H9 (cell line): ENCODE data around the gene CFAP43. TPM values are rescaled to one million over a fixed set of nuclear protein-coding genes. Genes with fewer than 3 reads are reported as not detected.

Source experiments
- DNase-seq: peaks from one replicate; pipeline ENCODE4 v3.0.0-alpha.2; 2017
- H2AFZ ChIP-seq: one replicate; pipeline ENCODE4 v1.6.1; 2013; ENCODE audit warnings: mild to moderate bottlenecking, low read length, control low read depth, moderate library complexity
- H2AK5ac ChIP-seq: 2 replicates; pipeline ENCODE4 v1.6.1; 2013; ENCODE audit warnings: low read length, control low read depth, mixed read lengths; ENCODE audit not compliant: insufficient read length
- H2BK120ac ChIP-seq: one replicate; pipeline ENCODE4 v1.6.1; 2013; ENCODE audit warnings: low read depth, mild to moderate bottlenecking, low read length, control low read depth, inconsistent platforms; ENCODE audit not compliant: poor library complexity, severe bottlenecking
- H2BK12ac ChIP-seq: 2 replicates; pipeline ENCODE4 v1.6.1; 2013; ENCODE audit warnings: low read length, control low read depth, mixed read lengths, low read depth; ENCODE audit not compliant: insufficient read length
- H2BK15ac ChIP-seq: 2 replicates; pipeline ENCODE4 v1.6.1; 2013; ENCODE audit warnings: low read depth, low read length, control low read depth
- H2BK20ac ChIP-seq: one replicate; pipeline ENCODE4 v1.6.1; 2013; ENCODE audit warnings: low read depth, mild to moderate bottlenecking, low read length, control low read depth, inconsistent platforms; ENCODE audit not compliant: poor library complexity, severe bottlenecking
- H2BK5ac ChIP-seq: 2 replicates; pipeline ENCODE4 v1.6.1; 2013; ENCODE audit warnings: low read length, control low read depth, mixed read lengths; ENCODE audit not compliant: insufficient read length
- H3K14ac ChIP-seq: 2 replicates; pipeline ENCODE4 v1.6.1; 2013; ENCODE audit warnings: low read length, control low read depth; ENCODE audit not compliant: insufficient read depth
- H3K18ac ChIP-seq: 2 replicates; pipeline ENCODE4 v1.6.1; 2013; ENCODE audit warnings: low read depth, mild to moderate bottlenecking, mixed read lengths, low read length, control low read depth; ENCODE audit not compliant: insufficient read length
- H3K23ac ChIP-seq: 2 replicates; pipeline ENCODE4 v1.6.1; 2013; ENCODE audit warnings: low read length, control low read depth, mixed read lengths, low read depth; ENCODE audit not compliant: insufficient read length
- H3K23me2 ChIP-seq: 2 replicates; pipeline ENCODE4 v1.6.1; 2013; ENCODE audit warnings: low read depth, mild to moderate bottlenecking, mixed read lengths, low read length, control low read depth; ENCODE audit not compliant: insufficient read length, poor library complexity, severe bottlenecking
- H3K27ac ChIP-seq: 2 replicates; pipeline ENCODE4 v1.5.1; 2013; ENCODE audit warnings: low read length, control low read depth, mixed read lengths, low read depth; ENCODE audit not compliant: insufficient read length
- H3K27me3 ChIP-seq: 2 replicates; pipeline ENCODE4 v1.6.1; 2013; ENCODE audit warnings: low read length, control low read depth, inconsistent platforms; ENCODE audit not compliant: insufficient read depth
- H3K4ac ChIP-seq: 2 replicates; pipeline ENCODE4 v1.6.1; 2013; ENCODE audit warnings: low read depth, mild to moderate bottlenecking, control low read depth, inconsistent platforms, low read length, moderate library complexity
- H3K4me1 ChIP-seq: 2 replicates; pipeline ENCODE4 v1.6.1; 2013; ENCODE audit warnings: low read length, control low read depth, inconsistent platforms; ENCODE audit not compliant: insufficient read depth
- H3K4me2 ChIP-seq: 2 replicates; pipeline ENCODE4 v1.6.1; 2013; ENCODE audit warnings: low read length, control low read depth, mixed read lengths; ENCODE audit not compliant: insufficient read length, insufficient read depth
- H3K56ac ChIP-seq: 2 replicates; pipeline ENCODE4 v1.6.1; 2013; ENCODE audit warnings: low read depth, mild to moderate bottlenecking, mixed read lengths, low read length, control low read depth; ENCODE audit not compliant: insufficient read length
- H3K79me1 ChIP-seq: 2 replicates; pipeline ENCODE4 v1.6.1; 2013; ENCODE audit warnings: low read depth, mild to moderate bottlenecking, moderate library complexity, low read length, control low read depth, inconsistent platforms; ENCODE audit not compliant: insufficient read depth, poor library complexity, severe bottlenecking
- H3K79me2 ChIP-seq: 2 replicates; pipeline ENCODE4 v1.6.1; 2013; ENCODE audit warnings: low read length, control low read depth, inconsistent platforms; ENCODE audit not compliant: insufficient read depth
- H3K9ac ChIP-seq: 2 replicates; pipeline ENCODE4 v1.6.1; 2013; ENCODE audit warnings: low read length, control low read depth, mixed read lengths; ENCODE audit not compliant: insufficient read length; ENCODE audit errors: extremely low read depth
- H3K9me3 ChIP-seq: one replicate; pipeline ENCODE4 v1.6.1; 2013; ENCODE audit warnings: low read depth, low read length, inconsistent platforms; ENCODE audit not compliant: control insufficient read depth
- H3T11ph ChIP-seq: one replicate; pipeline ENCODE4 v1.6.1; 2013; ENCODE audit warnings: mild to moderate bottlenecking, low read length, control low read depth, inconsistent platforms
- H4K20me1 ChIP-seq: one replicate; pipeline ENCODE4 v1.6.1; 2013; ENCODE audit not compliant: control insufficient read depth, insufficient read length, insufficient read depth
- H4K5ac ChIP-seq: 2 replicates; pipeline ENCODE4 v1.6.1; 2013; ENCODE audit warnings: low read depth, mild to moderate bottlenecking, mixed read lengths, low read length, control low read depth; ENCODE audit not compliant: insufficient read length
- H4K8ac ChIP-seq: replicated peaks from 2 replicates; pipeline ENCODE4 v1.6.1; 2013; ENCODE audit warnings: low read length, control low read depth, mixed read lengths, low read depth; ENCODE audit not compliant: insufficient read length
- H4K91ac ChIP-seq: 2 replicates; pipeline ENCODE4 v1.6.1; 2013; ENCODE audit warnings: low read depth, mild to moderate bottlenecking, moderate library complexity, mixed read lengths, low read length, control low read depth; ENCODE audit not compliant: insufficient read length
- H3K27ac Mint-ChIP-seq, 3 experiments: 2 replicates in 2 of 3; 3 replicates in 1 of 3; pipeline ENCODE4 v1.8.0; 2020 to 2021; ENCODE audit warnings: mixed read lengths in 3 of 3, mild to moderate bottlenecking in 1 of 3, moderate library complexity in 1 of 3
- H3K27me3 Mint-ChIP-seq: 2 replicates; pipeline ENCODE4 v1.8.0; 2021; ENCODE audit warnings: low read depth, mild to moderate bottlenecking, moderate library complexity, mixed read lengths
- H3K36me3 Mint-ChIP-seq, 3 experiments: 2 replicates in 2 of 3; 3 replicates in 1 of 3; pipeline ENCODE4 v1.8.0; 2020 to 2021; ENCODE audit warnings: low read depth in 3 of 3, mixed read lengths in 3 of 3; ENCODE audit not compliant: insufficient read depth in 1 of 3
- H3K4me1 Mint-ChIP-seq, 2 experiments: 2 replicates each; pipeline ENCODE4 v1.8.0; 2020; ENCODE audit warnings: mixed read lengths in 2 of 2
- H3K4me3 Mint-ChIP-seq, 2 experiments: 2 replicates in 1 of 2; 3 replicates in 1 of 2; pipeline ENCODE4 v1.8.0; 2020 to 2021; ENCODE audit warnings: mild to moderate bottlenecking in 2 of 2, mixed read lengths in 2 of 2, moderate library complexity in 1 of 2
- H3K9me3 Mint-ChIP-seq, 2 experiments: 2 replicates in 1 of 2; 3 replicates in 1 of 2; pipeline ENCODE4 v1.8.0; 2020; ENCODE audit warnings: mild to moderate bottlenecking in 2 of 2, mixed read lengths in 2 of 2, moderate library complexity in 1 of 2
- WGBS: extraction: QIAGEN DNeasy Blood & Tissue Kit; methylation state at CpG from one replicate; pipeline ENCODE4 v1.1.7; 2013; ENCODE audit warnings: missing lambda C conversion rate, low lambda C conversion rate, mixed read lengths; ENCODE audit not compliant: insufficient read length; ENCODE audit errors: extremely low coverage; 5-methylcytosine and 5-hydroxymethylcytosine counted together
- total RNA-seq: library from RNA; stranded (reverse); gene quantifications from 2 replicates; pipeline ENCODE4 v1.2.1, GENCODE V29; 2021
- TF ChIP-seq, protein P1 (sequence below): fragments of 200-600 bp; sonication (generic); conservative IDR thresholded peaks from 3 replicates; pipeline ENCODE4 v1.8.0; 2021; ENCODE audit warnings: antibody characterized with exemption, mild to moderate bottlenecking

The CFAP43 gene
- total RNA-seq, 1 experiment from 2014 or later: 0.26 TPM

DNA sequence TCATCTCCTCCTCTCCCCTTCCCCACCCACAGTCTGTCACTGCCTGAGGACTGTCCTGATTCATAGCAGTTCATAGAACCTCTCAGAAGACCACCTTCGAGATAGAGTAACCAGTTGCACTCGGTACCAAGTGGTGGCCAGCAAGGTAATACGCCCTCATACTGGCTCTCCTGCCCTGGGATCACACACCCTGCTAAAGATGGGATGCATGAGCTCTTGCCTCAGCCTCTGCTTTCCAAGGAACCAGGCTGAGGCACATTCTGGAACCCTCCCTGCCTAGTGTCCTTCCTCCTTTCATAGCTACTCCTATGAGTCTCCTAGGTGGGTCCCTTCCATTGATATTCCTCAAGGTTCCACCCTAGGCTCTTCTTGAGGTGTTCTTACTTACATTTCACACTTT lies 15.5 kb downstream of the CFAP43 start:
- Histone ChIP-seq H3K4me1 (no peaks in the 10 kb centered on the region), H3K79me1 (no peaks in the 10 kb centered on the region), H4K20me1 (no peaks in the 10 kb centered on the region), H2BK20ac (no peak overlapping the region), H2BK5ac (no peak overlapping the region), H4K5ac (no peak overlapping the region), H3K9me3 (no peaks in the 10 kb centered on the region), H3K4ac (no peak overlapping the region), H3K56ac (no peak overlapping the region), H2BK15ac (no peak overlapping the region), H4K8ac (no peak overlapping the region), H3K23me2 (peaks cover 2% of the 10 kb centered on the region), H3K27me3 (no peaks in the 10 kb centered on the region), H3K79me2 (no peaks in the 10 kb centered on the region), H3K27ac (no peak overlapping the region), H2AK5ac (no peak overlapping the region), H3T11ph (no peak overlapping the region), H2AFZ (no peak overlapping the region), H2BK12ac (no peak overlapping the region), H3K9ac (no peak overlapping the region), H2BK120ac (no peak overlapping the region), H3K23ac (no peak overlapping the region), H3K18ac (no peak overlapping the region), H3K14ac (no peak overlapping the region), H3K4me2 (no peak overlapping the region), H4K91ac (no peak overlapping the region)
- no peak overlapping the region for H3K27ac Mint-ChIP-seq
- WGBS: no CpG with 5 or more reads among the region's 3 CpGs
- H3K4me3 Mint-ChIP-seq: no peak overlapping the region
- no peak for DNase-seq
- H3K9me3 Mint-ChIP-seq: no peaks in the 10 kb centered on the region
- no peaks in the 10 kb centered on the region; the same call in none of the 2 replicates for H3K27me3 Mint-ChIP-seq
- no peaks in the 10 kb centered on the region for H3K36me3 Mint-ChIP-seq
- H3K4me1 Mint-ChIP-seq: no peaks in the 10 kb centered on the region
- TF ChIP-seq, protein P1, sequence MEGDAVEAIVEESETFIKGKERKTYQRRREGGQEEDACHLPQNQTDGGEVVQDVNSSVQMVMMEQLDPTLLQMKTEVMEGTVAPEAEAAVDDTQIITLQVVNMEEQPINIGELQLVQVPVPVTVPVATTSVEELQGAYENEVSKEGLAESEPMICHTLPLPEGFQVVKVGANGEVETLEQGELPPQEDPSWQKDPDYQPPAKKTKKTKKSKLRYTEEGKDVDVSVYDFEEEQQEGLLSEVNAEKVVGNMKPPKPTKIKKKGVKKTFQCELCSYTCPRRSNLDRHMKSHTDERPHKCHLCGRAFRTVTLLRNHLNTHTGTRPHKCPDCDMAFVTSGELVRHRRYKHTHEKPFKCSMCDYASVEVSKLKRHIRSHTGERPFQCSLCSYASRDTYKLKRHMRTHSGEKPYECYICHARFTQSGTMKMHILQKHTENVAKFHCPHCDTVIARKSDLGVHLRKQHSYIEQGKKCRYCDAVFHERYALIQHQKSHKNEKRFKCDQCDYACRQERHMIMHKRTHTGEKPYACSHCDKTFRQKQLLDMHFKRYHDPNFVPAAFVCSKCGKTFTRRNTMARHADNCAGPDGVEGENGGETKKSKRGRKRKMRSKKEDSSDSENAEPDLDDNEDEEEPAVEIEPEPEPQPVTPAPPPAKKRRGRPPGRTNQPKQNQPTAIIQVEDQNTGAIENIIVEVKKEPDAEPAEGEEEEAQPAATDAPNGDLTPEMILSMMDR: no peak
